ENCODE results near the gene MYMK.

The MYMK gene

DNA sequence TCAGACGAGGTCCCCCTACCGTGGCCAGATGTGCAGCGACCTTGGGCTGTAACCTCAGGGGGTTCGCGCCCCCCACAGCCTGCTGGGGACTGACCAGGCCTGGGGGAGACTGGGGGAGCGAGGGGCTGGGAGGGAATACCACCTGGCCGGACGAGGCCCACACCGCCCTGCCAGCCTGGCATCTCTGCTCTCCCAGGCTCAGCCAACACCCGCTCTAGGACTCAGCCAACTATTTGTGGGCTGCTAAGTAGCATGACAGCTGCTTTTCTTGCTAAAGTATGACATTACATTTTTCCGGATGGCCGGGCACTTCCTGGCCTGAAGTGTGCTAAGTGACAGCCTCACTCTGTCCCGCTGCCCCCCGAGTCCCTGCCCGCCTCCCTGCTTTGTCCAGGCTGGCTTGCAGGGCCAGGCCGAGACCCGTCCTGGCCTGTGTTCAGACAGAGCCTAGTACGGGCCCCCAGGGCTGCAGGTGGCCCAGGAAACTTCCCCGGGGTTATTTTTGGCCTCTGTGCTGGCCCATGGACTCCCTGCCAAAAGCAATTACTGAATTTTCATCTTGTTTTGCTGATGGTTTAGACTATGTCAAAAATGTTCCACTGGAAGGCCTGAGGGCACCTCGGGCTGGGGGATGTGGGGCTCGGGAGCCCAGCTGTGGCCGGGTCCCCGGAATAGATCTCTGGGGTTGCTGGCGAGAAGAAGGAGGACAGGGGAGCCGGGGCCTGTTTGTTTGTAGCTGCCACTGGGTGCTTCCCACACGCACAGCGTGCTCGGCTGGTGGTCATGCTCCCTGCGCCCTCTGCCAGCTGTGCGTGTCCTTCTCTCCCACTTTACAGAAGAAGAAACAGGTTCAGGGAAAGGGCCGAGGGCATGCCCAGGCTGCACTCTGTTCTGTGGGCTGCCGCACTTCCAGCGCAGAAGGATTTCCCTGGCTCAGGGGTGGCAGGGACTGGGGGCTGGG, 32.4 kb downstream of the MYMK start:
- intact Hi-C loops (cut with DNase I) = no loop called here
- no peak for DNase-seq

DNA sequence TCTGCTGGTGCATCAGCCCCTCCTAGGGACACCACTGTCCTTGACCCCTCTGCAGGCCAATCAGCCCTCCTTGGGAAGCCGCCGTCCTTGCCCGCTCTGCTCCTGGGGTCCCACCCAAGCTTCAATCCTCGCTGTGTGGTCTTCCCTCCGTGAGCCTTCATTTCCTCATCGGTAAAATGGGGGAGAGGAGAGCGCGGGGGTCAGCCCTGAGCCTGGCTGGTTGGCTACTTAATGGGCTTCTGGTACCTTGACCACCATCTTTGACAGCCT, 33.2 kb downstream of the MYMK start:
- no peak for DNase-seq
- intact Hi-C loops (cut with DNase I) = no loop called here

DNA sequence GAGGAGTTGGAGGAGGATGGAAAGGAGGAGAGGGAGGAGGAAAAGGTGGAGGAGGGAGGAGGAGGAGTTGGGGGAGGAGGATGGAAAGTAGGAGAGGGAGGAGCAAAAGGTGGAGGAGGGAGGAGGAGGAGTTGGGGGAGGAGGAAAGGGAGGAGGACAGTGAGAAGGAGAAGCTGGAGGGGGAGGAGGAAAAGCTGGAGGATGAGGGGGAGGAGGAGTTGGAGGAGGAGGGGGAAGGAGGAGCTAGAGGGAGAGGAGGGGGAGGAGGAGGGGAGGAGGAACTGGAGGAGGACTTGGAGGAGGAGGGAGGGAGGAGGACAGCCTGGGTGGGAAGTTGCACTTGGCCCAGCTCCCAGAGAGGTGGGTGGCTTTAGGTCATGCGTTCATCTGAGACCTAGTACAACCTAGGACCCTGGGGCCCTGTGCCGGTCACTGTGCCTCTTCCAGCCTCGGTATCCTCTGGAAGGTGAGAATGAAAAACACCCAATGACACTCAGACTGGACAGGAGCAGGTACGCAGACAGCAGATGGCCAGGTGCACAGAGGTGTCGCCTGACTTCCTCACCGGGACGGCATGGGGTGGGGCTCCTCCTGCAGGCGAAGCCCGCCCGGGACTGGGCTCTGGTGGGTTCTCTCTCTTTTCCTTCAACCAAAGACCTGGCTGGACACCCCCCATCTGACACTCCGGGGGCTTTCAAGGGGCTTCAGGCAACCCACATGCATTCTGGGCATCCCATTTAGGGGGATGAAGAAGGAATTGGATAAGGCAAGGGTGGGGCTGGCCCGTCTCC, 33.7 kb downstream of the MYMK start:
- intact Hi-C loops (cut with DNase I) = no loop called here
- DNase-seq = no peak

DNA sequence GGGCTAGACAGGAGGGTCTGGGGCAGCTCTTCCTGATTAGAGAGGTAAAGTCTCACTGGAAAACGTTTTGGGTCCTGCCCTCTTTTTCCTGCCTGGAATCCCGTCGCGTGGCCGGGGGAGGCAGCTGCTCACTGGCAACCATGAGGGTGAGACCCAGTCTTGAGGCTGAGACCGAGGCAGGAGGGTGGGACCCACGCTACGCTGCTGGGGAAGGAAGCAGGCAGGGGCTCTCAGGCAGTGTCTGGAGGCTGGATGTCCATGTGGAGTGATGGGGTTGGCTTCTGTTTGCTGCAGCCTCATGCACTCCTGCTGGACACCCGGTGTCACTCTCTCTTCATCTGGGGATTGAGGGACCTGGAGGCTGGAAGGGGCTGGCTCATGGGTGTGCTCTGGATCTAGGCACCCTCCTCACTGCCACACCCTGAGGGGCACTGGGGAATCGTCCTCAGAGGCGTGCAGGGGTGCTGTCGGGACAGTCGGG, 34.5 kb downstream of the MYMK start:
- intact Hi-C loops (cut with DNase I) = no loop called here
- DNase-seq = no peak

DNA sequence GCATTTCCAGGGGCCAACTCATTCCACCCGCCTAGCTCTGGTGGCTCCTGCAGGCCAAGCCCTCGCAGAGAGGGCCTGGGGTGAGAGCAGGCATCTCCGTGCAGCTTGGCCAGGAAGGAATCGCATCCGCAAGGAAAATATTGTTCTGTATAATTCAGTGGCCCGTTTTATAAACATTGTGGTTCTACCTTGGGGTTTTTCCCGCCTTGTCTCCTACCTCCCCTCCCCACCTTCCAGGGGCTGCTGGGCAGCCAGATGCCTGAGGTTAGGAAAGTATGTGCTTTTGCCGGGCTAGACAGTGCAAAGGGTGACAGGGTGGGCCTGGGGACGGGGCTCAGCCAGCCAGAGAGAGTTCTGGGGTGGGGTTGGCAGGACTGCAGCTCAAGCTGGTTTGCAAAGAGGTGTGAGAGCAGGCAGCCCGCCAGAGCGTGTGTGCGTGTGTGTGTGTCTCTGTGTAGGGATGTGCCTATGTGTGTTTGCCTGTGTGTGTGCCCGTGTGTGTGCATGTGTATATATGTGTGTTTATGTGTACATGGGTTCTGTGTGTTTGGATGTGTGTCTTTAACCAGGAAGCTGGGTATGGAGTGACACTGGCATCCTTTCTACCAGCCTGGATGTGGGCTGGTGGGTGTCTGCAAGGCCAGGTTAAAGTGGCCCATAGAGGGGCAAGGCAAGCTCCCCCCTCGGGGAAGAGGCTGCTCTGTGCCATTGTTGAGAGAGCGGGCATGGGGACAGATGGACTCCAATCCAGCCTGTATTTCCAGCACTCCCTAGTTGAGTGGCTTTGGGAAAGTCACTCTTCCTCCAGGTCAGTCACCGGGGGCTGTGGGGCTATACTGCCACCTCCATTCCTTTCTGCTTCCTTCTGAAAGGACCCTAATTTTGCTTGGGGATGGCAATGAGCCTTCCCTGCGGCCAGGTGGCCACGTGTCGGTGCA, 35.2 kb downstream of the MYMK start:
- intact Hi-C loops (cut with DNase I) = loop anchor here (5.0 kb wide), 2 partner anchors 82 to 302 kb away; no protein-coding TSS in a partner anchor
- no peak for DNase-seq

DNA sequence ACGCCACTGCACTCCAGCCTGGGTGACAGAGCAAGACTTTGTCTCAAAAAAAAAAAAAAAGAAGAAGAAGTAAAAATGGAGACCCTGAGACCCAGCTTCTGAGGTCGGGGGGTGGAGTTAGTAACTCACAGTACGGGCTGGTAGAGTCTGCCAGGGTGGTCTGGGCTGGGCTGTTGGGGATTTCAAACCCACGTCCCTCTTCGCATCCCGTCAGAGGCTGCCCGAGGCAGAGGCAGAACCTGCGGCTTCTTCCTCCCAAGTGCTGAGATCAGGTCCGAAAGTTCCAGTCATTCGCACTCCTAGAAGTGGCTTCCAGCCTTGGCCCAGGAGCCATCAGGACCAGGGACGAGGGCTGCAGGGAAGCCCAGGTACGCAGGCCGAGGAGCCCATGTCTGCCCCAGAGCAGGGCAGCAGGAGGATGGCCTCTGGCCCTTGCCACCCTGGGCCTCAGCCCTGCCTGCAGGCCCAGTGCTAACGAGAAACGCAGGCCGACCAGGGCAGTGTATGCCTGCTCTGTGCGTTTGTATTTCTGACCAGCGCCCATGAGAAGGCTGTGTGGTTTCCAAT, 36.0 kb downstream of the MYMK start:
- intact Hi-C loops (cut with DNase I) = loop anchor here (5.0 kb wide), 2 partner anchors 81 to 301 kb away; no protein-coding TSS in a partner anchor
- no peak for DNase-seq

DNA sequence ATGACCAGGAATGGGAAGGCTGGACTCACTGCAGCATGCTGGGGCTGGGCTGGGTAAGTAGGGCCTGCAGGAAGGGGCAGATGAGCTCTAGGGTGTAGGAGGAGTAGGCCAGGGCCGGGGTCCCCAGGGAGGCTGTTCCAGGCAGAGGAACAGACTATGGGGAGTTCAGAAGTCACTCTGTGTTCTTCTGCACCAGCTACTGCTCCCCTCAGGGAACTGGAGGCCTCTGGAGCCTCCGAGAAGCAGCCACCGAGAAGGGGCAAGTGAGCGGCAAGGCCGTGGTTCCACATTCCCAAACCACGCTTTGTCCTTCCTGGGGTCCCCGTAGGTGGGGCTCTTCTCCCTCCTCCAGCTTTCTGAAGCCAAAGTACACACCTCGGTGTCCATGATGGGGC, 37.4 kb downstream of the MYMK start:
- no peak for DNase-seq
- intact Hi-C loops (cut with DNase I) = loop anchor here (5.0 kb wide), 2 partner anchors 80 to 300 kb away; no protein-coding TSS in a partner anchor

DNA sequence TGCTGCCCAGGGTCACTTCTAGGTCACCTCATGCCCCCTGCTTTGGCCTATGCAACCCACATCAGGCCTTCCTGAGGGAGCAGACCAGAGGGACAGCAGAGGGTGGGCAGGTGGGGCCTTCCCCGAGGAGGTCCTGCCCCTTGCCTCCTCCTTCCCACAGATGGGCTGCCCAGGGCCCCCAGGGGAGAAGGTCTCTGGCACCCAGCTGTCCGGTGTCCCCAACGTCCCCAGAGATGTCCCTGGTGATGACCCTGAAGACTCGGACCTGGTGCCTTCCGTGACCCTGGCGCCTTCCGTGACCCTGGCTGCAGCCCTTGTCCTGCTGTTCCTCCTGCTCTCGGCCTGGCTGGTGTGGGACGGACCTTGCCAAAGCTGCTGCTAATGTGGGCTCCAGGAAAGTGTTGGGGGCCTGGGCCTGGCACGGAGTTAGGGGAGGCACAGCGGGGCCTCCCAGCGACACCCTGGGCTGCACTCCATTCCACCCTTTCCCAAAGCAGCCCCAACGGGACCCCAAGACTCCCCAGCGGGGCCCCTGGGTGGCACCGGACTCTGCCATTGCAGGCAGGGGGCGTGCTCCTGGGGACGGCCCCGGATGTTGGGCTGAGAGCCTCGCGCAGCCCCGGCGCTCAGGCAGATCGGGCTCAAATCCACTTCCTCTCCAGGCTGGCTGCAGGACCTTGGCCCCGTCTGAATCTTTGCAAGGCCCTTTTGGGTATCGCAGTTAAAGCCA, 39.1 kb downstream of the MYMK start:
- no peak for DNase-seq
- intact Hi-C loops (cut with DNase I) = loop anchor here (5.0 kb wide), 2 partner anchors 78 to 298 kb away; no protein-coding TSS in a partner anchor

DNA sequence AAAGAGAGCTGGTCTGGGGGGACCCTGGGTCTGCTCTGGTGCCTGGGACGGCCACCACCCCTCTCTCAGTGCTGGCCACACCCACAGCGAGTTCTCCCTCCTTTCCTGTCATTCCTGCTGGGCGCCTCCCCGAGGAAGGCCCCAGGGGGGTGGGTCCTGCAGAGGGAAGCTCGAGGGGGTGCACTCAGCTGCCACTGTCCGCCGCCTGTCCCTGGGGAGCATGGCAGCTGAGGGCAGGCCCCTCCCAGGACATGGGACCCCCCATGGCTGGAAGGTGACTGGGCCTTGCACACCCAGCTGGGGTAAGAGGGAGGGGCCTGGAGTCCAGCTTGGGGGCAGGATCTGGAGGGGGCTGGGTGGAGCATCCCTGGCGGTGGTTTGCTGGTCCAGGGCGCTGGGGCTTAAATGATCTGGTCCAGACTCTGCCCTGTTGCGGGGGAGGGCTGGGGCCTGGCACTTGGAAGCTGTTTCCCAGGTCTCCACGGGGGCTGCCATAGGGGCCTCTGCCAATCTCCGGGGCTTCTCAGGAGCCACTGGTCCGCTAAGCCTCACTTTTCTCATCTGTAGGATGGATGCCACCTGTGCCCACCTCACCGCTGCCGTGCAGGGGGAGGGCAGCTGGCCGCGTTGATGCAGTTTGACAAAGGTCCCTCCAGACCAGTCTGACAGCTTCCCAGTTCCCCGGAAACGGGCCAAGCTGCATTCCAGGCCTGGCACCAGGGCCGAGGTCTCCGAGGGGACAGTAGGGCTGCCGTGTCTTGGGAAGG, 39.9 kb downstream of the MYMK start:
- DNase-seq = no peak
- intact Hi-C loops (cut with DNase I) = loop anchor here (5.0 kb wide), 2 partner anchors 78 to 298 kb away; no protein-coding TSS in a partner anchor

DNA sequence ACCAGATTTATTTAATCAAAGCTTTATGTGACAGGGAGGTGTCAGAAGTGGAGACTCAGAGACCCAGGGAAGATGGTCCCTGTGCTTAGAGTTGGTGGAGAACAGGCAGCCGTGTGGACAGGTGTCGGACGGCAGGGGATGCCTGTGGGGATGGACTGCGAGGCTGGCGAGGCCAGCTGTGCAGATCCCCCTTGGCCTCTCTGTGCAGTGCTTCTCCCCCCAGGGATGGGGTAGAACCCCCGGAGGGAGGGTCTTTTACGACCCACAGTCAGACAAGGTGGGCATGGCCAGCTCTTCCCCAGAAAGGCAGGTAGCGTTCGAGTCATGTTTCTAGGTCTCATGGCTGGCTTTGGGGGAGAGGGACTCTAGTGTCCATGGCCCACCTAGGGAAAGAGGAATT, 41.1 kb downstream of the MYMK start:
- DNase-seq = no peak

DNA sequence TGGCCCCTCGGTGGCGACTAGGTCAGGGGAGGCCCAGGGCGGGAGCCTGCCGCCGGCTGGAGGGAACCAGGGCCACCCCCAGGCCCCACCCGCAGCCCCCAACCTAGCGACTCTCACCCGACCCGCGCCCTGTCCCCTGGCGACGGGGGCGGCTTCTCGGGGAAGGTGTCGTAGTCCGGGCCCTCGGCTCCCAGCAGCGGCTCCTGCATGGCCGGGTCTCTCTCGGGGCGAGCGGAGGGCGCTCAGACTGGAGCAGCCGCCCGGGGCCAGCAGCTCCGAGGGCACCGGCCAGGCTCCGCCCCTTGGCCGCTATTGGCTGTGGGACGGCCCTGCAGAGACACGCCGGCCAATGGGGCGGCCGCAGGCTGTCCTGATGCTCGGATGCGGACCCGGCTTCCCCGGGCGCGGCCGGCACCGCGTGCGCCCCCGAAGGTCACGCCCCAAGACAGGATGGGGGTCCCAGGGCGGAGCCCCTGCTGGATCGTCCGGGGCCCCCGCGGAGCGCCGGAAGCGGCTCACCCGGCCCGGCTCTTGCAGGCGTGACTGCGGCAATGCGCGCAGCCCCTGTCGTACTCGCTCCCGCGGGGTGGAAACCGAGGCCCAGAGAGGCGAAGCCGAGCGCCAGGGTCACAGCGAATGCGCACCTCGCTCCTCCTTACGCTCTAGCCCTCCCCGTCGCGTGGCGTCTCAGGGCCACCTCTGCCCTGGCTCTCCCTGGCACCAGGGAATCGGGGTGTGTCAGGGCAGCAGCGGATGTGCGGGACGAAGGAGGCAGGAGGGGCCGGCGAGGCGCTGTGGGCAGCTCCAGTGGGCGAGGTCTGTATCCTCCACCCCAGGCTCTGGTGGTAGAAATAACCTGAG, 45.7 kb downstream of the MYMK start, which contains the start of gene SLC2A6:
SLC2A6 (minus strand) TSS at position 249 of the 861 bp plus-strand sequence; CDS start at position 209, 40 bp downstream.
- intact Hi-C loops (cut with DNase I) = loop anchor here (10.0 kb wide), 1 partner anchor 124 kb away; the partner anchor contains the start of genes SURF1 and SURF2
- DNase-seq = peak; percentile 80 to 97 (median 93)

More for the DNA sequence above, 41.1 kb downstream of the MYMK start:
- intact Hi-C loops (cut with DNase I) = no loop called here

DNA sequence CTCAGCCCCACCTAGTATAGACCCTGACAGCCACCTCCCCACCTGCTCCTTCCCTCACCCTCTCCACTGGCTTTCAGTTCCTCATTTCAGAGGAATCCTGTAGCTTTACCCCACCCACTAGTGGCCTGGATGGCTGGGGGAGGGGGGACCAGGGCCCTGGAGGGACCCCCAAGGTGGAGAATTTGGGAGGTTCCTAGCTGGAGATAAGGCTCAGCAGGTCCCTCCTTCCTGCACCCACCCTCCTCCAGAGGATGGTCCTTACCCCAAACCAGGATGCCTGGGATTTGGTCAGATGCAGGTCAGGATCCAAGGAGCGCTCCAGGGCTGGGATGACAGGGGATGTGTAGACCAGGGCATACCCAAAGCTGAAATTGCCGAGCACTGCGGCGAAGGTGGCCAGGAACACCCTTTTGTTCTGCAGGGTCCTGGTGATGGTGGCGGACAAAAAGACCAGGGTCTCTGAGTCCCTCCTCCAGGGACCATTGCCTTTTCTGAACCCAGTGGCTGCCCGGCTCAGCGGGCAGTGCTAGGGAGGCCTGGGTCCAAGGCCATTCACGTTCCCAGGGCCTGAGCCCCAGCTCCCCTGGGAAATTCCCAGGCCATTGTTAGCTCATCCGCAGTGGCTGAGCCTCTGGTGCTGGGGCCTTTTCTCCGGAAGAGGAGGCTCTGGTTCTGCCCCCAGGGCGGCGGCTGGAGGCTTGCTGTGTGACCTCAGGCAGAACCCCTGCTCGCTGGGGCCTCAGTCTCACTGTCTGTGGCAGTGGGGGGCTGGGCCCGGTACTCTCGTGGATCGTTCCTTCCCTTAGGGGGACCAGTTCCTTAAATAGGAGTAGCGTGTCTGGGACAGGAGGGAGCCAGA, 46.5 kb downstream of the MYMK start:
- peak in 6 of 42 donors; percentile 17 to 47 (median 38) for DNase-seq
- intact Hi-C loops (cut with DNase I) = loop anchor here (10.0 kb wide), 1 partner anchor 123 kb away; the partner anchor contains the start of genes SURF1 and SURF2

DNA sequence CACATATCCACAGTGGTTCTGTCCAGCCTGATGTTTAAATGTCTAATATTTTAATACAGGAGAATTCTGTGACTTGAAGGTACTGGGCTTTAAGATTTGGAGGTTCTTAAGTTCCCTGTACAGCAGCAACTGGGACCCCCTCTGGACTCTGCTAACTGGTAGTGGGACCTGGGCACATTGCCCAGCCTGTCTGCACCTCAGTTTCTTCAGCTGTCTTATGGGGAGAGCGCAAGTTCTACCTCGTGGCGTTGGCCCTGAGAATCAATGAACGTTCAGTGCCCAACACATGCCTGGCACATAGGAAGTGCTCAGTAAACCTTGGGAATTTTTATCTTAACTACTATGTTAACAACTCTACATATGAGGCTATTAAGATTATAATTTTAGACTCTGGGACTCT, 47.3 kb downstream of the MYMK start:
- intact Hi-C loops (cut with DNase I) = loop anchor here (10.0 kb wide), 1 partner anchor 123 kb away; the partner anchor contains the start of genes SURF1 and SURF2
- no peak for DNase-seq

DNA sequence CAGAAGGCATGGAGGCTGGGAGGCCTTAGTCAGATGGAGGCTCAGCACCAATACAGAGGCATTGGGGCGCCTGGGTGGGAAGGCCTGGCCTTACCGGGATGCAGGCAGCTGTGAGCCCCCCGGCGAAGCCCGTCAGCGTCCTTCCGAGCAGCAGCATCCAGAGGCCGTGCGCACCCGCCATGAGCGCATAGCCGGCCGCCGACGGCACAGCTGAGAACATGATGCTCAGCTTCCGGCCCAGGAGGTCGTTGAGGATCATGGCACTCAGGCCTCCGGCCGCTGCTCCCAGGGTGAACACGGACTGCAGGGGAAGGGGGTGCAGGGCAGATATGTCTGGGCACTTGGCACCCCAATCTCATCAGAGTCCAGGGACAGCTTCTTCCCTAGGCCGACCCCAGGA, 47.8 kb downstream of the MYMK start:
- intact Hi-C loops (cut with DNase I) = loop anchor here (10.0 kb wide), 1 partner anchor 122 kb away; the partner anchor contains the start of genes SURF1 and SURF2
- DNase-seq = no peak

All from head of caudate nucleus (tissue), 42 donors.